HepG2 (cell line): ENCODE results near the gene ST6GAL2. TPM values are rescaled to one million over a fixed set of nuclear protein-coding genes. Genes with fewer than 3 reads are reported as not detected.

Experiments
- ATAC-seq: fragments of 200-7000 bp; cut with Tn5 transposase; 3 replicates; pipeline ENCODE4 v1.9.1; 2020; ENCODE audit warnings: mild to moderate bottlenecking, moderate library complexity
- BruUV-seq: library from RNA; stranded (reverse); fragments of 400-500 nt; replicated peaks from 2 replicates; lab custom pipeline; 2021; lab: Mats Ljungman, UMichigan
- CTCF ChIA-PET: fragments of 300-600 bp; formaldehyde crosslinking; extraction: SDS; loops from one replicate; lab custom pipeline; 2021; ENCODE audit warnings: low total read pairs, inconsistent platforms, low intra/inter-chr PET ratio; lab: Yijun Ruan, JAX
- POLR2A ChIA-PET: fragments of 350-600 bp; sonication (Branson Sonifier 250); formaldehyde crosslinking; loops from one replicate; lab custom pipeline; 2020; ENCODE audit warnings: antibody characterized with exemption, inconsistent platforms; lab: Yijun Ruan, JAX
- DNase-seq: peaks from one replicate; pipeline ENCODE4 v3.0.0-alpha.2; 2015; ENCODE audit warnings: low spot score
- FAIRE-seq: peaks from 3 replicates; lab custom pipeline; 2011; peaks lifted over from hg19 to GRCh38; lab: Jason Lieb, UNC
- H2AFZ ChIP-seq: one replicate; pipeline ENCODE4 v1.6.1; 2011; ENCODE audit warnings: low read length, inconsistent platforms
- H3K27ac ChIP-seq: fragments of 300-600 bp; 3 replicates; pipeline ENCODE4 v1.8.0; 2011; ENCODE audit warnings: mixed run types, mild to moderate bottlenecking, mixed read lengths, low read length, inconsistent platforms; ENCODE audit not compliant: insufficient read depth; ENCODE audit errors: extremely low read length
- H3K27me3 ChIP-seq, 2 experiments: fragments of 200-600 bp in 1 of 2; 2 replicates in 1 of 2; 3 replicates in 1 of 2; pipeline versions ENCODE4 v1.6.0 to v1.8.0; 2011; ENCODE audit warnings: low read length in 2 of 2, mild to moderate bottlenecking in 2 of 2, moderate library complexity in 2 of 2, inconsistent platforms in 1 of 2; ENCODE audit not compliant: insufficient read depth in 2 of 2, control insufficient read depth in 1 of 2
- H3K36me3 ChIP-seq, 2 experiments: fragments of 200-600 bp in 1 of 2; replicated peaks in 1 of 2; 2 replicates in 1 of 2; 3 replicates in 1 of 2; pipeline versions ENCODE4 v1.5.1 to v1.8.0; 2011; ENCODE audit warnings: low read length in 2 of 2, inconsistent platforms in 1 of 2; ENCODE audit not compliant: insufficient read depth in 2 of 2, control insufficient read depth in 1 of 2
- H3K4me1 ChIP-seq: 2 replicates; pipeline ENCODE4 v1.5.1; 2012; ENCODE audit warnings: low read length, inconsistent platforms; ENCODE audit not compliant: insufficient read depth
- H3K4me2 ChIP-seq: 2 replicates; pipeline ENCODE4 v1.6.0; 2011; ENCODE audit warnings: low read depth, low read length, inconsistent platforms
- H3K4me3 ChIP-seq, 3 experiments: fragments of 200-600 bp in 1 of 3; sonication (generic), shearing (Covaris generic) in 1 of 3; replicated peaks in 1 of 3; 2 replicates each; pipeline ENCODE4 v1.5.1; 2011 to 2016; ENCODE audit warnings: low read length in 3 of 3, inconsistent platforms in 2 of 3, low read depth in 2 of 3, mild to moderate bottlenecking in 2 of 3, control low read depth in 1 of 3, mixed read lengths in 1 of 3; ENCODE audit not compliant: insufficient read depth in 1 of 3
- H3K79me2 ChIP-seq: one replicate; pipeline ENCODE4 v1.6.1; 2011; ENCODE audit warnings: low read length, inconsistent platforms; ENCODE audit not compliant: insufficient read depth
- H3K9ac ChIP-seq: 2 replicates; pipeline ENCODE4 v1.6.0; 2011; ENCODE audit warnings: mild to moderate bottlenecking, low read depth, low read length, inconsistent platforms; ENCODE audit not compliant: insufficient read depth
- H3K9me3 ChIP-seq: 2 replicates; pipeline ENCODE4 v1.5.1; 2012; ENCODE audit warnings: mild to moderate bottlenecking, low read length
- H4K20me1 ChIP-seq: 2 replicates; pipeline ENCODE4 v1.6.0; 2011; ENCODE audit warnings: inconsistent platforms, mild to moderate bottlenecking, low read length, moderate library complexity; ENCODE audit not compliant: insufficient read depth
- GABPB1 ChIP-seq: IDR thresholded peaks from 2 replicates; pipeline ENCODE4 v1.6.1; 2016; ENCODE audit warnings: mild to moderate bottlenecking, missing genetic modification reagents, moderate library complexity, missing compliant biosample characterization
- GLMP ChIP-seq: sonication (generic); formaldehyde crosslinking; IDR thresholded peaks from 2 replicates; pipeline ENCODE4 v1.9.0; 2021; ENCODE audit warnings: missing genetic modification reagents, mild to moderate bottlenecking, borderline replicate concordance
- HNRNPUL1 ChIP-seq: fragments of 200-400 bp; formaldehyde crosslinking; IDR thresholded peaks from 2 replicates; pipeline ENCODE4 v1.6.1; 2017; ENCODE audit warnings: low read depth, mild to moderate bottlenecking, low read length, moderate library complexity
- MAFK ChIP-seq, 2 experiments: IDR thresholded peaks in 1 of 2; conservative IDR thresholded peaks in 1 of 2; 2 replicates each; pipeline ENCODE4 v1.6.1; 2011; ENCODE audit warnings: improper control_type of control experiment in 2 of 2, low read length in 2 of 2
- NFYB ChIP-seq: sonication (generic); formaldehyde crosslinking; IDR thresholded peaks from 2 replicates; pipeline ENCODE4 v1.4.0; 2020; ENCODE audit warnings: missing genetic modification reagents
- PAX8 ChIP-seq: sonication (generic); formaldehyde crosslinking; IDR thresholded peaks from 2 replicates; pipeline ENCODE4 v1.8.0; 2022; ENCODE audit warnings: mild to moderate bottlenecking, missing genetic modification reagents, borderline replicate concordance
- REST ChIP-seq, 2 experiments: IDR thresholded peaks; 2 replicates each; pipeline ENCODE4 v1.6.1; 2011 to 2012; ENCODE audit warnings: low read length in 2 of 2, borderline replicate concordance in 1 of 2, low read depth in 1 of 2, mild to moderate bottlenecking in 1 of 2, moderate library complexity in 1 of 2
- SMARCE1 ChIP-seq: fragments of 450-650 bp; IDR thresholded peaks from 2 replicates; pipeline ENCODE4 v1.6.1; 2017; ENCODE audit warnings: borderline replicate concordance
- TRIM22 ChIP-seq: fragments of 450-650 bp; IDR thresholded peaks from 2 replicates; pipeline ENCODE4 v1.6.1; 2017
- ZMAT3 ChIP-seq: sonication (generic); formaldehyde crosslinking; conservative IDR thresholded peaks from 2 replicates; pipeline ENCODE4 v1.7.0; 2021; ENCODE audit warnings: missing genetic modification reagents
- ZNF281 ChIP-seq: sonication (generic); formaldehyde crosslinking; IDR thresholded peaks from 2 replicates; pipeline ENCODE4 v1.4.0; 2020; ENCODE audit warnings: missing genetic modification reagents, borderline replicate concordance
- ZNF577 ChIP-seq: sonication (generic); formaldehyde crosslinking; IDR thresholded peaks from 2 replicates; pipeline ENCODE4 v1.4.0; 2020; ENCODE audit warnings: mild to moderate bottlenecking, low read depth, missing genetic modification reagents, borderline replicate concordance
- ZNF746 ChIP-seq: sonication (generic); formaldehyde crosslinking; IDR thresholded peaks from 2 replicates; pipeline ENCODE4 v1.8.0; 2022; ENCODE audit warnings: mild to moderate bottlenecking, missing genetic modification reagents
- WGBS: methylation state at CpG from one replicate; pipeline ENCODE4 v1.1.6; 2017; ENCODE audit warnings: low lambda C conversion rate; 5-methylcytosine and 5-hydroxymethylcytosine counted together
- in situ Hi-C: cut with HindIII; loops from 2 replicates; pipeline ENCODE4 v1.10.0; 2017; ENCODE audit warnings: low pct_unique_long_range_greater_than_20kb; ENCODE audit not compliant: extremely low pct_ligation_motif_present
- intact Hi-C: fragments of 100-400 bp; cut with micrococcal nuclease; formaldehyde crosslinking; loops from one replicate; pipeline ENCODE4 v1.10.0; 2022; ENCODE audit not compliant: unreplicated experiment
- polyA plus RNA-seq, 8 experiments: library from polyadenylated mRNA; depleted of rRNA in 3 of 8; stranded (reverse) in 7 of 8; unstranded in 1 of 8; fragments of >200 nt; fragmentation: Illumina TruSeq in 4 of 8; extraction: Trizol in 4 of 8; gene quantifications; 2 replicates each; pipeline versions ENCODE4 v1.2.1 to v1.2.3, GENCODE V29; 2011 to 2016; ENCODE audit warnings: low read depth in 4 of 8, missing spikeins in 1 of 8, mixed read lengths in 1 of 8; ENCODE audit not compliant: insufficient read depth in 1 of 8
- total RNA-seq, 5 experiments: library from RNA; depleted of rRNA; stranded (reverse); fragments of >200 nt; fragmentation: Illumina TruSeq; extraction: Trizol; gene quantifications; 2 replicates each; pipeline ENCODE4 v1.2.3, GENCODE V29; 2016; ENCODE audit warnings: low read depth in 1 of 5

ST6GAL2 gene
- total and polyA plus RNA-seq, 2 of the 13 experiments (the other 11 are each of a cell fraction or from before 2014, with no cell fraction given): not detected

GRCh38 chr2:106782681-106783080 is 103.3 kb downstream of the ST6GAL2 start:
- Histone ChIP-seq H3K9me3 (peaks cover 2% of the 10 kb centered on the region; the same call in 1 of the 2 replicates), H4K20me1 (no peaks in the 10 kb centered on the region), H3K27ac (no peak overlapping the region), H3K4me3 (no peak overlapping the region), H3K79me2 (no peaks in the 10 kb centered on the region), H2AFZ (no peak overlapping the region), H3K4me1 (no peaks in the 10 kb centered on the region), H3K36me3 (no peaks in the 10 kb centered on the region), H3K9ac (no peak overlapping the region), H3K4me2 (no peak overlapping the region), H3K27me3 (no peaks in the 10 kb centered on the region)
- WGBS: 5% methylated on average over 3 of the region's 3 CpGs
- BruUV-seq: no TSS peak
- in situ Hi-C loops (no loop called here), intact Hi-C loops (no loop called here)
- DNase-seq (no peak), ATAC-seq (no peak), FAIRE-seq (no peak)
- CTCF ChIA-PET: no interaction called here
- POLR2A ChIA-PET: no interaction called here
- TF ChIP-seq GLMP (no peak), ZNF577 (CRISPR knock-in tag) (no peak), ZNF281 (CRISPR knock-in tag) (no peak), TRIM22 (no peak), NFYB (no peak), ZNF746 (CRISPR knock-in tag) (no peak), HNRNPUL1 (no peak), PAX8 (CRISPR knock-in tag) (no peak), REST (IDR thresholded peaks at IDR 0.05; ENCODE audit: borderline replicate concordance in 1 of 2, low read depth in 1 of 2, low read length in 2 of 2) (no peak), SMARCE1 (no peak), GABPB1 (no peak), ZMAT3 (no peak), MAFK (conservative IDR thresholded peaks at IDR 0.05 in 1 of 2, IDR thresholded peaks at IDR 0.05 in 1 of 2; ENCODE audit: low read length in 2 of 2) (no peak)
